GM23338 (cell line): ENCODE results near the gene CCDC74B. TPM values are rescaled to one million over a fixed set of nuclear protein-coding genes. Genes with fewer than 3 reads are reported as not detected.

Experiments
- ATAC-seq: fragments of 200-7000 bp; cut with Tn5 transposase; 3 replicates; pipeline ENCODE4 v1.9.1; 2020
- DNase-seq: peaks from one replicate; pipeline ENCODE4 v3.0.0-alpha.2; 2015; ENCODE audit warnings: low spot score
- H2AFZ ChIP-seq: fragments of 200-600 bp; sonication (generic); 2 replicates; pipeline ENCODE4 v1.8.0; 2016; ENCODE audit warnings: antibody characterized with exemption, mild to moderate bottlenecking, moderate library complexity
- H3F3A ChIP-seq: fragments of 200-600 bp; sonication (generic); replicated peaks from 2 replicates; pipeline ENCODE4 v1.8.0; 2017; ENCODE audit warnings: antibody characterized with exemption, mixed run types, low read depth
- H3K27ac ChIP-seq: fragments of 200-600 bp; sonication (generic); 2 replicates; pipeline ENCODE4 v1.6.1; 2016; ENCODE audit warnings: low read depth
- H3K27me3 ChIP-seq: fragments of 200-600 bp; sonication (generic); 2 replicates; pipeline ENCODE4 v1.8.0; 2016; ENCODE audit warnings: mild to moderate bottlenecking, mixed run types, moderate library complexity; ENCODE audit not compliant: insufficient read depth
- H3K36me3 ChIP-seq: fragments of 200-600 bp; sonication (generic); 2 replicates; pipeline ENCODE4 v1.8.0; 2016; ENCODE audit warnings: mild to moderate bottlenecking; ENCODE audit not compliant: insufficient read depth
- H3K4me1 ChIP-seq: fragments of 200-600 bp; sonication (generic); 2 replicates; pipeline ENCODE4 v1.8.0; 2016; ENCODE audit warnings: mild to moderate bottlenecking, moderate library complexity; ENCODE audit not compliant: insufficient read depth
- H3K4me2 ChIP-seq: fragments of 200-600 bp; sonication (generic); 2 replicates; pipeline ENCODE4 v1.7.1; 2017; ENCODE audit warnings: mixed run types
- H3K4me3 ChIP-seq: fragments of 200-600 bp; sonication (generic); 2 replicates; pipeline ENCODE4 v1.6.1; 2016; ENCODE audit warnings: mixed run types
- H3K79me2 ChIP-seq: fragments of 200-600 bp; sonication (generic); replicated peaks from 2 replicates; pipeline ENCODE4 v1.8.0; 2017; ENCODE audit warnings: mild to moderate bottlenecking; ENCODE audit not compliant: insufficient read depth
- H3K9me2 ChIP-seq: fragments of 200-600 bp; sonication (generic); 2 replicates; pipeline ENCODE4 v1.8.0; 2017; ENCODE audit not compliant: insufficient read depth
- H4K20me1 ChIP-seq: fragments of 200-600 bp; sonication (generic); replicated peaks from 2 replicates; pipeline ENCODE4 v1.8.0; 2017; ENCODE audit warnings: mild to moderate bottlenecking; ENCODE audit not compliant: insufficient read depth
- H3K27ac Mint-ChIP-seq: 2 replicates; pipeline ENCODE4 v1.8.0; 2020; ENCODE audit warnings: inconsistent platforms, mild to moderate bottlenecking, moderate library complexity, mixed read lengths
- H3K27me3 Mint-ChIP-seq: 3 replicates; pipeline ENCODE4 v1.8.0; 2022; ENCODE audit warnings: low read depth, mild to moderate bottlenecking, moderate library complexity, mixed read lengths, inconsistent platforms; ENCODE audit not compliant: insufficient read depth, poor library complexity
- H3K36me3 Mint-ChIP-seq: 3 replicates; pipeline ENCODE4 v1.8.0; 2021; ENCODE audit warnings: low read depth, mild to moderate bottlenecking, inconsistent platforms, moderate library complexity, mixed read lengths
- H3K4me1 Mint-ChIP-seq: 3 replicates; pipeline ENCODE4 v1.8.0; 2020; ENCODE audit warnings: mild to moderate bottlenecking, inconsistent platforms, mixed read lengths
- H3K4me3 Mint-ChIP-seq: 3 replicates; pipeline ENCODE4 v1.8.0; 2021; ENCODE audit warnings: moderate library complexity, mild to moderate bottlenecking, inconsistent platforms, mixed read lengths
- H3K9me3 Mint-ChIP-seq: 3 replicates; pipeline ENCODE4 v1.8.0; 2020; ENCODE audit warnings: moderate library complexity, mild to moderate bottlenecking, inconsistent platforms, mixed read lengths
- ZNF114 ChIP-seq: fragments of 250-450 bp; sonication (Bioruptor Pico); IDR thresholded peaks from 2 replicates; pipeline ENCODE4 v1.5.0; 2020; ENCODE audit warnings: mild to moderate bottlenecking, moderate library complexity
- ZNF331 ChIP-seq: fragments of 250-450 bp; sonication (Bioruptor Pico); IDR thresholded peaks from 2 replicates; pipeline ENCODE4 v1.5.0; 2020; ENCODE audit warnings: low read depth, mild to moderate bottlenecking, moderate library complexity
- ZNF462 ChIP-seq: fragments of 250-450 bp; sonication (Bioruptor Pico); IDR thresholded peaks from 2 replicates; pipeline ENCODE4 v1.5.0; 2020; ENCODE audit warnings: mild to moderate bottlenecking, moderate library complexity
- polyA plus RNA-seq: library from polyadenylated mRNA; unstranded; fragments of >200 nt; fragmentation: Nextera tagmentation; extraction: Ambion mirVana; gene quantifications from 2 replicates; pipeline ENCODE4 v1.2.1, GENCODE V29; 2016
- total RNA-seq: library from RNA; depleted of rRNA; stranded (reverse); fragments of >200 nt; shearing (Covaris generic); gene quantifications from 2 replicates; pipeline ENCODE4 v1.2.3, GENCODE V29; 2014

The CCDC74B gene
- total and polyA plus RNA-seq, 2 experiments from 2014 or later, result 16.4 to 34.5 TPM

- TF ChIP-seq ZNF462 (CRISPR knock-in tag) (no peak), ZNF331 (CRISPR knock-in tag) (no peak)
- no peak for DNase-seq
- no peak overlapping the region for H3K4me3 Mint-ChIP-seq
- Histone ChIP-seq H2AFZ (no peak overlapping the region), H3K27me3 (no peaks in the 10 kb centered on the region), H3K79me2 (0 out of 2 replicates have a peak, but pooled peaks cover 2% of the 10 kb centered on the region), H3K9me2 (no peaks in the 10 kb centered on the region), H3K36me3 (no peaks in the 10 kb centered on the region), H4K20me1 (no peaks in the 10 kb centered on the region), H3K27ac (no peak overlapping the region), H3K4me2 (no peak overlapping the region), H3K4me1 (no peaks in the 10 kb centered on the region), H3F3A (no peaks in the 10 kb centered on the region), H3K4me3 (no peak overlapping the region)
- ATAC-seq, result no peak
- H3K36me3 Mint-ChIP-seq, result peaks cover 3% of the 10 kb centered on the region
- no peak overlapping the region for H3K27ac Mint-ChIP-seq
- H3K9me3 Mint-ChIP-seq, result no peaks in the 10 kb centered on the region
- peaks cover 5% of the 10 kb centered on the region for H3K27me3 Mint-ChIP-seq
- H3K4me1 Mint-ChIP-seq, result peaks cover 10% of the 10 kb centered on the region; the same call in 2 of the 3 replicates
Measured at GRCh38 chr2:130186391-130186790, 41.5 kb upstream of the CCDC74B start.

- Mint-ChIP-seq H3K9me3 (no peaks in the 10 kb centered on the region), H3K27ac (no peak overlapping the region), H3K36me3 (peaks cover 5% of the 10 kb centered on the region), H3K4me3 (no peak overlapping the region), H3K27me3 (peaks cover 7% of the 10 kb centered on the region), H3K4me1 (peaks cover 10% of the 10 kb centered on the region; the same call in 2 of the 3 replicates)
- no peaks in the 10 kb centered on the region for H3F3A ChIP-seq
- peaks cover 7% of the 10 kb centered on the region for H3K79me2 ChIP-seq
- no peaks in the 10 kb centered on the region for H4K20me1 ChIP-seq
- ATAC-seq, result no peak
- H2AFZ ChIP-seq, result no peak overlapping the region
- no peak overlapping the region for H3K4me3 ChIP-seq
- H3K4me1 ChIP-seq, result no peaks in the 10 kb centered on the region
- H3K27ac ChIP-seq, result no peak overlapping the region
- TF ChIP-seq ZNF114 (CRISPR knock-in tag), result no peak
- no peaks in the 10 kb centered on the region for H3K9me2 ChIP-seq
- H3K36me3 ChIP-seq, result no peaks in the 10 kb centered on the region
- DNase-seq, result no peak
- no peaks in the 10 kb centered on the region for H3K27me3 ChIP-seq
- H3K4me2 ChIP-seq, result no peak overlapping the region
Measured at GRCh38 chr2:130185896-130186295, 41.0 kb upstream of the CCDC74B start.
